GM19035 (cell line): ENCODE results near the gene IL17D.
"Not testable (repeated sequence)": the region's sequence is repeated elsewhere in the genome, so short reads cannot be mapped to it uniquely, and the experiment has no call there.

Experiments
- ATAC-seq: cut with Tn5 transposase; IDR thresholded peaks from one replicate; pipeline ENCODE4 v1.9.1; 2021; ENCODE audit not compliant: unreplicated experiment

Gene IL17D

GRCh38 chr13:20718958-20719566, 15.6 kb downstream of the IL17D start:
- ATAC-seq, result no peak

DNA sequence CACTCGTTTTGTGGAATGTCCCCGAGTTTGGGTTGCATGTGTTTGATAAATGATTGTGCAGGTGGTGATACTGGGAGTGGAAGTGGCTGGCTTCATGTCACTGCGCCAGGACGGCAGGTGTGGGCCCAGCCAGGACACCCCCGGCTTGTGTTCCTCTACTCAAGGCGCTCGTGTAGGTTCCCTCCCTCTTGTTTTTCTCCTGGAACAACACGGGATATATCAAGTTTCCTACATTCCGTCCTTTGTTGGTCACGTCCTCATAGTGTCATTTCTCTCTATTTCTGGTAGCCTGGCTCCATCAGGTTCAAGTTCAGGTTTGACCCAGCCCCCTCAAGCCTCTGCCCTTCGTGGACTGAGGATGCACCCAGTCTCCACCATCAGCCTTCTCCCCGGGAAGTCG, 16.3 kb downstream of the IL17D start:
- no peak for ATAC-seq

GRCh38 chr13:20720499-20720898, 17.0 kb downstream of the IL17D start:
- ATAC-seq, result no peak

GRCh38 chr13:20721058-20721453, 17.6 kb downstream of the IL17D start:
- ATAC-seq, result no peak

GRCh38 chr13:20721454-20722357, 18.2 kb downstream of the IL17D start:
- no peak for ATAC-seq

DNA sequence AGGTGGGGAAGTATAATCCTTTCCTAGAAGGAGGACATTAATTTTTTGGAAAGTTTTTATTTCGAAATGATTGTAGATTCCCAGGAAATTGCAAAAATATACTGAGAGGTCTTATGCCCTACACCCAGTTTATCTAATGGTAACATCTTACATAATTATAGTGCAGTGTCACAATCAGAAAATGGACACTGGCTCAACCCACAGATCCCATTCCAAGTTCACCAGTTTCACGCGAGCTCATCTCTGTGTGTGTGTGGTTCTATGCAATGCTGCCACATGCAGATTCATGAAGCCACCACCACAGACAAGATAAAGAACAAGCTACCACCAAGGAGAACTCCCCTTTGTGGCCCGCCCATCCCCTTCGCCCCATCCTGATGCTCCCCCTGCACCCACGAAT, 24.4 kb downstream of the IL17D start:
- no peak for ATAC-seq

GRCh38 chr13:20728579-20729311, 25.2 kb downstream of the IL17D start:
- ATAC-seq, result no peak

- ATAC-seq, result no peak
Observed at GRCh38 chr13:20729633-20730585, 26.4 kb downstream of the IL17D start.

DNA sequence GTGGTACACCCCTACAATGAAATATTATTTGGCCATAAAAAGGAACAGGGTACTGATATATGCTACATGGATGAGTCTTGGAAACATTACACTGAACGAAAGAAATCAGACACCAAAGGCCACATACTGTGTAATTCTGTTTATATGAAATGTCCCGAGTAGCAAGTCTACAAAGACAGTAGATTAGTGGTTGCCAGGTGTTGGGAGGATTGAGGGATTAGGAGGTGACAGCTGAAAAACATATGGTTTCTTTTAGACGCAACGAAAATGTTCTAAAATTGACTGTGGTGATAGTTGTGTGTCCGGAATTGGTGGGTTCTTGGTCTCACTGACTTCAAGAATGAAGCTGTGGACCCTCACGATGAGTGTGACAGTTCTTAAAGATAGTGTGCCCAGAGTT, 35.1 kb downstream of the IL17D start:
- no peak for ATAC-seq

DNA sequence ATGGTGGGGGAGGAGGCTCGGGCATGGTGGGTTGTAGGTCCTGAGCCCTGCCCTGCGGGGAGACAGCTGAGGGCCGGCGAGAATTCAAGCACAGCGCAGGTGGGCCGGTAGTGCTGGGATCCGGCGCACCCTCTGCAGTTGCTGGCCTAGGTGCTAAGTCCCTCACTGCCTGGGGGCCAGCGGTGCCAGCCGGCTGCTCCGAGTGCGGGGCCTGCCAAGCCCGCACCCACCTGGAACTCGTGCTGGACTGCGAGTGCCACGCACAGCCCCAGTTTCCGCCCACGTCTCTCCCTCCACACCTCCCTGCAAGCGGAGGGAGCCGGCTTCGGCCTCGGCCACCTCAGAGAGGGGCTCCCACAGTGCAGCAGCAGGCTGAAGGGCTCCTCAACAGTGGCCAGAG, 36.5 kb downstream of the IL17D start:
- ATAC-seq, result no peak

GRCh38 chr13:20743830-20744404, 40.4 kb downstream of the IL17D start:
- ATAC-seq, result not testable (repeated sequence)

GRCh38 chr13:20749377-20749776, 45.9 kb downstream of the IL17D start:
- ATAC-seq, result no peak

- no peak for ATAC-seq
Observed at GRCh38 chr13:20754009-20754408, 50.5 kb downstream of the IL17D start.

- no peak for ATAC-seq
Observed at GRCh38 chr13:20760872-20761271, 57.4 kb downstream of the IL17D start.

DNA sequence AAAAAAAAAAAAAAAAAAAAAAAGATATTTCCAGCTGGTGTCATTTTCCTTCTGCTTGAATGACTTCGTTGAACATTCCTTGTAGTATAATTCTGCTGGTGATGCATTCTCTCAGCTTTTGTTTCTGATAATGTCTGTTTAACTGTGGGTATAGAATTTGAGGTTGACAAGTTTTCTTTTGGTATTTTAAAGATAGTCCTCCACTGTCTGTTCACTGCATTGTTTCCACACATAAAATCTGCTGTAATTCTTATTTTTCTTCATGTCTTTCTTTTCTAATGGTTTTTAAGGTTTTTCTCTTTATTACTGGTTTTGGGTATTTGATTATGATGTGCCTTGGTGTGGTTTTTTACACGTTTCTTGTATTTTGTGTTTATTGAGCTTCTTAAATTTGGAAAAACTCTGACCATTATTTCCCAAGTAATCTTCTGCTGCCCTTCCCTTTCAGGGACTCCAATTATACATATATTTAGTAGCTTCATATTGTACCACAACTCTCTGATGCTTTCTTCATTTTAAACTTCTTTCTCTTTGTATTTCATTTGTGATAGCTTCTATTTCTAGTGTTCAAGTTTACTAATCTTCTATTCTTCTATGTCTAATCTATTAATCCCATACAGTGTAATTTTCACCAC, 63.9 kb downstream of the IL17D start:
- no peak for ATAC-seq

DNA sequence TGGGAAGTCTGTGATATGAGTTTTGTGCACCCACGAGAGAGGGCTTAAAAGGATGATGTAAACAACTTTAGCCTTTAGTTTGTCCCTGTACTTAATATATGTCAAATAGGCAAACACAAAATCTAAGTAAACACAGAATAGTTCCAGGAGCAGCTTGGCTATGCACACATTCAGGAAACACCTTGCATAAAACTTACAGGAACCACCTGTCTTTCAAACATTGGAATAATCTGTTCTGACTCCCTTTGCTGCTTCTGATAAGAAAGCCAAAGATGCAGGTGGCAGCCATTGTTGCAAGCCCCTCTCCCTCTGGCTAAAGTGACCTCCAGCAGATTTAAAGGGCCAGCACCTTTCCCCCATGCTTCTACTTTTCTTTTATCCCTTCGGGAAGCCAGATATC, 65.6 kb downstream of the IL17D start:
- ATAC-seq, result no peak

DNA sequence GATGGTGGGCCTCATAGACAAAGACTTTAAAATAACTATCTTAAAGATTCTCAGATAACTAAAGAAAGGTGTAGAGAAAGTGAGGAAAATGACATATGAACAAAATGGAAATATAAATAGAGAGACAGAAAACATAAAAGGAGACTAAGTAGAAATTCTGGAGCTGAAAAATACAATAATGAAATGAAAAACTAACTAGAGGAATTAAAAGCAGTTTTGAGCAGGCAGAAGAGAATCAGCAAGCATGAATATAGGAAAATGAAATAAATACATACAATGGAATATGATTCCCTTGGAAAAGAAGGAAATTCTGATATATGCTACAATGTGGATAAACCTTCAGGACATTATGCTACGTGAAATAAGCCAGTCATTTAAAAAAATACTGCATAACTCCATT, 66.3 kb downstream of the IL17D start:
- ATAC-seq, result no peak
